ENCODE results near the gene CCR5.

The CCR5 gene

DNA sequence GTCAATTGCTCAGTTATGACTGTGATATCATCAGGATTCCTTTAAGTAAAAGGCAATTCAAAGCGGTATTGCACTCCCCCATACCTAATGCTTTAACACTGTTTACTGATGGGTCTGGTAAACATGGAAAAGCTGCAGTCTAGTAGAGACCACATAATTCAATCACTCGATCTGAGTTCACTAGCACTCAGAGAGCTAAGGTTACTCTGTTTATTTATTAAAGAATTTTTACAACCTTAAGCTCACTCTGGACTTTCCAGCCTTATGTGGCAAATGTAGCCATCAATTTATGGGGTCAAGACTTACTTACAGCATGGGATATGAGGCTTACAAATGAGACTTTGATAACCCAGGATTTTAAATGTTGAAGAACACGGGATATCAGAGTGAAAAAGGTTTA, 35.2 kb upstream of the CCR5 start:
- Histone ChIP-seq H3K27me3 (replicated peaks; ENCODE audit: insufficient read depth, low read length) (no peaks in the 10 kb centered on the region), H3F3A (ENCODE audit: insufficient read depth, low read length) (0 out of 2 replicates have a peak, but pooled peaks cover 3% of the 10 kb centered on the region), H3K36me3 (replicated peaks; ENCODE audit: insufficient read depth, low read length) (no peaks in the 10 kb centered on the region), H3K79me2 (ENCODE audit: low read length) (no peaks in the 10 kb centered on the region), H3K27ac (ENCODE audit: low read length) (peak overlapping the region; percentile 28; the same call in 1 of the 2 replicates), H3K9me2 (replicated peaks; ENCODE audit: insufficient read depth, low read length) (no peaks in the 10 kb centered on the region), H2AFZ (ENCODE audit: low read length) (no peak overlapping the region), H3K9me3 (replicated peaks; ENCODE audit: insufficient read depth, low read length) (peaks cover 6% of the 10 kb centered on the region; the same call in 1 of the 2 replicates), H3K4me3 (ENCODE audit: low read length) (no peak overlapping the region), H3K4me1 (ENCODE audit: low read length) (peaks cover 12% of the 10 kb centered on the region), H3K4me2 (ENCODE audit: low read depth, low read length) (peak overlapping the region; percentile 28; the same call in 1 of the 2 replicates), H4K20me1 (ENCODE audit: insufficient read depth, low read length) (no peaks in the 10 kb centered on the region), H3K9ac (ENCODE audit: low read length) (no peak overlapping the region)
- TF ChIP-seq EZH2 (optimal IDR thresholded peaks at IDR 0.05; ENCODE audit: low read depth, low read length) (no peak), CTCF (IDR thresholded peaks at IDR 0.05; ENCODE audit: low read length) (no peak), EZH2phosphoT487 (IDR thresholded peaks at IDR 0.05; ENCODE audit: low read length) (no peak)
- DNase-seq: no peak

- Histone ChIP-seq H2AFZ (ENCODE audit: low read length) (no peak overlapping the region), H3K79me2 (ENCODE audit: low read length) (no peaks in the 10 kb centered on the region), H3K36me3 (replicated peaks; ENCODE audit: insufficient read depth, low read length) (no peaks in the 10 kb centered on the region), H3K4me1 (ENCODE audit: low read length) (peaks cover 12% of the 10 kb centered on the region), H3F3A (ENCODE audit: insufficient read depth, low read length) (0 out of 2 replicates have a peak, but pooled peaks cover 3% of the 10 kb centered on the region), H3K9me2 (replicated peaks; ENCODE audit: insufficient read depth, low read length) (no peaks in the 10 kb centered on the region), H3K4me3 (ENCODE audit: low read length) (no peak overlapping the region), H4K20me1 (ENCODE audit: insufficient read depth, low read length) (no peaks in the 10 kb centered on the region), H3K9ac (ENCODE audit: low read length) (no peak overlapping the region), H3K9me3 (replicated peaks; ENCODE audit: insufficient read depth, low read length) (peaks cover 6% of the 10 kb centered on the region; the same call in 1 of the 2 replicates), H3K4me2 (ENCODE audit: low read depth, low read length) (no peak overlapping the region), H3K27ac (ENCODE audit: low read length) (no peak overlapping the region), H3K27me3 (replicated peaks; ENCODE audit: insufficient read depth, low read length) (no peaks in the 10 kb centered on the region)
- TF ChIP-seq EZH2 (optimal IDR thresholded peaks at IDR 0.05; ENCODE audit: low read depth, low read length) (no peak), CTCF (IDR thresholded peaks at IDR 0.05; ENCODE audit: low read length) (no peak), EZH2phosphoT487 (IDR thresholded peaks at IDR 0.05; ENCODE audit: low read length) (no peak)
- no peak for DNase-seq
These were observed 32.8 kb upstream of the CCR5 start for GRCh38 chr3:46337911-46338310.

- DNase-seq: no peak
- Histone ChIP-seq H3K9me3 (replicated peaks; ENCODE audit: insufficient read depth, low read length) (peaks cover 6% of the 10 kb centered on the region; the same call in 1 of the 2 replicates), H3K9ac (ENCODE audit: low read length) (no peak overlapping the region), H3K79me2 (ENCODE audit: low read length) (no peaks in the 10 kb centered on the region), H3K36me3 (replicated peaks; ENCODE audit: insufficient read depth, low read length) (no peaks in the 10 kb centered on the region), H2AFZ (ENCODE audit: low read length) (no peak overlapping the region), H3K27me3 (replicated peaks; ENCODE audit: insufficient read depth, low read length) (no peaks in the 10 kb centered on the region), H4K20me1 (ENCODE audit: insufficient read depth, low read length) (no peaks in the 10 kb centered on the region), H3K4me3 (ENCODE audit: low read length) (no peak overlapping the region), H3F3A (ENCODE audit: insufficient read depth, low read length) (0 out of 2 replicates have a peak, but pooled peaks cover 3% of the 10 kb centered on the region), H3K9me2 (replicated peaks; ENCODE audit: insufficient read depth, low read length) (no peaks in the 10 kb centered on the region), H3K27ac (ENCODE audit: low read length) (no peak overlapping the region), H3K4me2 (ENCODE audit: low read depth, low read length) (no peak overlapping the region), H3K4me1 (ENCODE audit: low read length) (peaks cover 12% of the 10 kb centered on the region)
- no peak for TF ChIP-seq EZH2phosphoT487 (IDR thresholded peaks at IDR 0.05; ENCODE audit: low read length)
- no peak for TF ChIP-seq EZH2 (optimal IDR thresholded peaks at IDR 0.05; ENCODE audit: low read depth, low read length)
- no peak for TF ChIP-seq CTCF (IDR thresholded peaks at IDR 0.05; ENCODE audit: low read length)
These were observed 31.9 kb upstream of the CCR5 start for GRCh38 chr3:46338840-46339239.

All from MM.1S (cell line).